Measurements from ENCODE around the gene PI4K2B.
"Not testable (repeated sequence)": the region's sequence is repeated elsewhere in the genome, so short reads cannot be mapped to it uniquely, and the experiment has no call there.

PI4K2B gene

GRCh38 chr4:25223802-25224375, 9.9 kb upstream of the PI4K2B start:
- Histone ChIP-seq H3K36me3 (no peaks in the 10 kb centered on the region), H3K4me3 (ENCODE audit: low read depth, low read length) (no peak overlapping the region), H3K27ac (no peak overlapping the region), H3K9me3 (ENCODE audit: severe bottlenecking) (peaks cover 24% of the 10 kb centered on the region), H3K27me3 (ENCODE audit: insufficient read depth, low read depth, severe bottlenecking) (no peaks in the 10 kb centered on the region)
- no peak for DNase-seq
- TF ChIP-seq, protein P1, sequence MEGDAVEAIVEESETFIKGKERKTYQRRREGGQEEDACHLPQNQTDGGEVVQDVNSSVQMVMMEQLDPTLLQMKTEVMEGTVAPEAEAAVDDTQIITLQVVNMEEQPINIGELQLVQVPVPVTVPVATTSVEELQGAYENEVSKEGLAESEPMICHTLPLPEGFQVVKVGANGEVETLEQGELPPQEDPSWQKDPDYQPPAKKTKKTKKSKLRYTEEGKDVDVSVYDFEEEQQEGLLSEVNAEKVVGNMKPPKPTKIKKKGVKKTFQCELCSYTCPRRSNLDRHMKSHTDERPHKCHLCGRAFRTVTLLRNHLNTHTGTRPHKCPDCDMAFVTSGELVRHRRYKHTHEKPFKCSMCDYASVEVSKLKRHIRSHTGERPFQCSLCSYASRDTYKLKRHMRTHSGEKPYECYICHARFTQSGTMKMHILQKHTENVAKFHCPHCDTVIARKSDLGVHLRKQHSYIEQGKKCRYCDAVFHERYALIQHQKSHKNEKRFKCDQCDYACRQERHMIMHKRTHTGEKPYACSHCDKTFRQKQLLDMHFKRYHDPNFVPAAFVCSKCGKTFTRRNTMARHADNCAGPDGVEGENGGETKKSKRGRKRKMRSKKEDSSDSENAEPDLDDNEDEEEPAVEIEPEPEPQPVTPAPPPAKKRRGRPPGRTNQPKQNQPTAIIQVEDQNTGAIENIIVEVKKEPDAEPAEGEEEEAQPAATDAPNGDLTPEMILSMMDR (IDR thresholded peaks at IDR 0.05; ENCODE audit: low read depth, low read length) = no peak

DNA sequence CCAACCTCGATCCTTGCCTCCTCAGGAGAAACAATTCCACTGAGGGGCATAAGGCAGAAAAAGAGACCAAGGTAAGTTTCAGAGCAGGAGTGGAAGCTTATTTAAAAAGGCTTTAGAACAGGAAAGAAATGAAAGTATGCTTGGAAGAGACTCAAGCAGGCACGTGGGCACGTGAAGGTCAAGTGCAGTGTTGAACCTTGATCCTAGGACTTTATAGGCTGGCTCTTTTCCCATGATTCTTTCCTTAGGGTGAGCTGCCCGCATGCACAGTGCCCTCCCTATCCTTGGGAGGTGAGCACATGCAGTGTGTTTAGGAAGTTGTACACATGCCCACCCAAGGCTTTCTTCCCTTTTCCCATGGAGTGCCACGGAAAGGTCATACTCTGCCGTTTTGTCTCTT, 4.0 kb upstream of the PI4K2B start:
- no peak for DNase-seq
- TF ChIP-seq, protein P1 (IDR thresholded peaks at IDR 0.05; ENCODE audit: low read depth, low read length) = no peak
- Histone ChIP-seq H3K27ac (no peak overlapping the region), H3K36me3 (peaks cover 3% of the 10 kb centered on the region; the same call in 1 of the 2 replicates), H3K27me3 (ENCODE audit: insufficient read depth, low read depth, severe bottlenecking) (no peaks in the 10 kb centered on the region), H3K4me3 (ENCODE audit: low read depth, low read length) (no peak overlapping the region), H3K9me3 (ENCODE audit: severe bottlenecking) (peaks cover 14% of the 10 kb centered on the region)

GRCh38 chr4:25233194-25233593, 639 bp upstream of the PI4K2B start:
- no peak for DNase-seq
- Histone ChIP-seq H3K36me3 (peaks cover 9% of the 10 kb centered on the region), H3K27ac (peak overlapping the region; percentile 71), H3K4me3 (ENCODE audit: low read depth, low read length) (peak overlapping the region; percentile 49), H3K27me3 (ENCODE audit: insufficient read depth, low read depth, severe bottlenecking) (no peaks in the 10 kb centered on the region), H3K9me3 (ENCODE audit: severe bottlenecking) (peaks cover 4% of the 10 kb centered on the region)
- TF ChIP-seq, protein P1 (IDR thresholded peaks at IDR 0.05; ENCODE audit: low read depth, low read length) = no peak

GRCh38 chr4:25234390-25235370, 847 bp downstream of the PI4K2B start:
- DNase-seq = peak; percentile 35
- H3K4me3 ChIP-seq (ENCODE audit: low read depth, low read length) = peak overlapping the region; percentile 82
- H3K27ac ChIP-seq = peak overlapping the region; percentile 94
- no peaks in the 10 kb centered on the region for H3K27me3 ChIP-seq (ENCODE audit: insufficient read depth, low read depth, severe bottlenecking)
- TF ChIP-seq, protein P1 (IDR thresholded peaks at IDR 0.05; ENCODE audit: low read depth, low read length) = peak; percentile 35; the same call in 1 of the 2 replicates
- peaks cover 4% of the 10 kb centered on the region for H3K9me3 ChIP-seq (ENCODE audit: severe bottlenecking)
- H3K36me3 ChIP-seq = peaks cover 11% of the 10 kb centered on the region

GRCh38 chr4:25235401-25235800, 1.6 kb downstream of the PI4K2B start:
- no peak for DNase-seq
- Histone ChIP-seq H3K27me3 (ENCODE audit: insufficient read depth, low read depth, severe bottlenecking) (no peaks in the 10 kb centered on the region), H3K4me3 (ENCODE audit: low read depth, low read length) (no peak overlapping the region), H3K36me3 (peaks cover 11% of the 10 kb centered on the region), H3K27ac (no peak overlapping the region), H3K9me3 (ENCODE audit: severe bottlenecking) (peaks cover 4% of the 10 kb centered on the region)
- TF ChIP-seq, protein P1 (IDR thresholded peaks at IDR 0.05; ENCODE audit: low read depth, low read length) = no peak

DNA sequence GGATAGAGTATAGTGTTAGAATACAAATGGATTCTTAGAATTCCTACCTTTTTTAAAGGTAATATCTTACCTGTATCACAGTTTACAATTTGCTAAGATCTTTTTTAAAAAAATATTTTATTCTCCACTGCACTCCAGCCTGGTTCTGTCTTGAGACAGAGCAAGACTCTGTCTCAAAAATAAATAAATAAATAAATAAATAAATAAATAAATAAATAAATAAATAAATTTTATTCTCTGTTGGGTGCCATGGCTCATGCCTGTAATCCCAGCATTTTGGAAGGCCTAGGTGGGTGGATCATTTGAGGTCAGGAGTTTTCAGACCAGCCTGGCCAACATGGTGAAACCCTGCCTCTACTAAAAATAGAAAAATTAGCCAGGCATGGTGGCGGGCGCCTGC, 2.2 kb downstream of the PI4K2B start:
- peaks cover 11% of the 10 kb centered on the region for H3K36me3 ChIP-seq
- not testable (repeated sequence) for H3K27me3 ChIP-seq (ENCODE audit: insufficient read depth, low read depth, severe bottlenecking); H3K27ac ChIP-seq; DNase-seq; H3K4me3 ChIP-seq (ENCODE audit: low read depth, low read length); H3K9me3 ChIP-seq (ENCODE audit: severe bottlenecking)

All from WERI-Rb-1 (cell line).